HG03432 (cell line): Measurements from ENCODE around the gene CPED1.

Source experiments
- ATAC-seq: cut with Tn5 transposase; IDR thresholded peaks from one replicate; pipeline ENCODE4 v1.9.1; 2021; ENCODE audit warnings: mild to moderate bottlenecking, moderate library complexity; ENCODE audit not compliant: unreplicated experiment

Gene CPED1

GRCh38 chr7:121012170-121012874 is 23.8 kb downstream of the CPED1 start:
- no peak for ATAC-seq

- no peak for ATAC-seq
Measured at GRCh38 chr7:121012919-121013318, 24.4 kb downstream of the CPED1 start.

- no peak for ATAC-seq
Measured at GRCh38 chr7:121015560-121015959, 27.0 kb downstream of the CPED1 start.

- ATAC-seq = no peak
Measured at GRCh38 chr7:121016966-121017365, 28.5 kb downstream of the CPED1 start.

GRCh38 chr7:121017586-121017985 is 29.1 kb downstream of the CPED1 start:
- no peak for ATAC-seq

GRCh38 chr7:121019018-121019417 is 30.5 kb downstream of the CPED1 start:
- ATAC-seq = no peak

- ATAC-seq = no peak
Measured at GRCh38 chr7:121020249-121020988, 31.9 kb downstream of the CPED1 start.

GRCh38 chr7:121020989-121021969 is 32.8 kb downstream of the CPED1 start:
- ATAC-seq = no peak

- ATAC-seq = no peak
Measured at GRCh38 chr7:121023194-121023593, 34.7 kb downstream of the CPED1 start.

GRCh38 chr7:121023683-121024511 is 35.4 kb downstream of the CPED1 start:
- no peak for ATAC-seq

- no peak for ATAC-seq
Measured at GRCh38 chr7:121024611-121025010, 36.1 kb downstream of the CPED1 start.

- no peak for ATAC-seq
Measured at GRCh38 chr7:121026159-121026558, 37.6 kb downstream of the CPED1 start.

- no peak for ATAC-seq
Measured at GRCh38 chr7:121026577-121027111, 38.1 kb downstream of the CPED1 start.

- no peak for ATAC-seq
Measured at GRCh38 chr7:121027761-121028669, 39.5 kb downstream of the CPED1 start.

GRCh38 chr7:121029302-121029701 is 40.8 kb downstream of the CPED1 start:
- no peak for ATAC-seq

GRCh38 chr7:121030308-121030707 is 41.8 kb downstream of the CPED1 start:
- ATAC-seq = no peak

GRCh38 chr7:121032645-121033460 is 44.3 kb downstream of the CPED1 start:
- ATAC-seq = no peak

- ATAC-seq = no peak
Measured at GRCh38 chr7:121034929-121035328, 46.4 kb downstream of the CPED1 start.
